ENCODE results near the gene STXBP3.
A peak's percentile ranks its signal among the peaks of the same experiment; 100 is the strongest.

Gene STXBP3

GRCh38 chr1:108845991-108846390, 99.5 kb downstream of the STXBP3 start:
- DNase-seq = peak; percentile 39

- no peak for DNase-seq
Measured at GRCh38 chr1:108847494-108847893, 101.0 kb downstream of the STXBP3 start.

GRCh38 chr1:108848806-108849205, 102.3 kb downstream of the STXBP3 start:
- DNase-seq = no peak

- DNase-seq = no peak
Measured at GRCh38 chr1:108850929-108851328, 104.5 kb downstream of the STXBP3 start.

GRCh38 chr1:108851567-108851966, 105.1 kb downstream of the STXBP3 start:
- DNase-seq = no peak

- DNase-seq = no peak
Measured at GRCh38 chr1:108852221-108852975, 105.9 kb downstream of the STXBP3 start.

- no peak for DNase-seq
Measured at GRCh38 chr1:108854221-108855019, 107.9 kb downstream of the STXBP3 start.

- no peak for DNase-seq
Measured at GRCh38 chr1:108856994-108857393, 110.5 kb downstream of the STXBP3 start, which contains the start of gene AKNAD1. AKNAD1 (minus strand) TSS chr1:108857094; CDS start chr1:108852664, 4,430 bp downstream.

- peak; percentile 79 for DNase-seq
Measured at GRCh38 chr1:108858230-108858950, 111.9 kb downstream of the STXBP3 start.

All from NCI-H1694 (cell line).